ENCODE measurements around the gene HP.
"Not testable (repeated sequence)": the region's sequence is repeated elsewhere in the genome, so short reads cannot be mapped to it uniquely, and the experiment has no call there.

The HP gene

GRCh38 chr16:72054254-72054847, at the start of gene HP:
Gene HP (plus strand): TSS chr16:72054505. CDS start chr16:72054653, 148 bp downstream.
- not testable (repeated sequence) for DNase-seq

GRCh38 chr16:72008065-72008423, 46.3 kb upstream of the HP start:
- DNase-seq, result not testable (repeated sequence)

DNA sequence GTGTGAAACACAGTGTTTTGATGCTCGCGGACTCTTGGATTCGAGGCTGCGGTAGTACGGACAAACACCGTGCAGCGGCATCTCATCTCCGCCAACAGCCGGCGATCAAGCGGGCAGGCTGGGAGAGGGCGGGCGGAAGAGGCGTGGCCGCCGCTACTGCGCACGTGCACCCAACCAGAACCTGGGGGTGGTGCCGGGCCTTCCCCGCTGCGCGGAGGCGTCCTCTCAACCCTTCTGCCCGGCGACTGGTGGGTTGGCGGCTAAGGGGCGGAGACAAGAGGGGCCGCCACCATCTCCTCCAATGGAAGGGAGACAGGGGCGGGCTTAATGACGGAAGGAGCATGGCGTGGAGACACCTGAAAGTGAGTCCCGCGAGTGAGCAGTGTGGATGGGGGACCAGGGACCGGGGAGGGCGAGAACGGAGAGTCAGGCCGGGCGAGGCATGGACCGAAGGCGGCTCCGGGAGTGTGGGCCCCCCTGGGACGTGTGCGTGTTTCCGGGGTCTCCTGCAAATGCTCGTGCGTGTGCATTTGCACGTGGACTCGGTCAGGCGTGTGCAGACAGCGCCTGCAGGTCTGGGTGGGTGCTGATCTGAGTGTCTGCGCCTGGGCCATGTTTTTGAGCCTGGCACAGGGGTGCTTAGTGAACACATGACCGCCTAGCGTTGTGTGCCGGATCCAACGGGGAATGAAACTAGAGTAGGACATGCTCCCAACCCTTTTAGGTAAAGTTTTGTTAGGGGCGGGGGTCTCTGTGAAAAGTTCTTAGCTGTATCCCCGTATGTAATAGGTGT, 45.7 kb upstream of the HP start, which contains the start of gene DHODH:
TSS of gene DHODH (plus strand) at position 321 of the 793 bp plus-strand sequence. CDS start at position 342, 21 bp downstream.
- peak; percentile 98 for DNase-seq

DNA sequence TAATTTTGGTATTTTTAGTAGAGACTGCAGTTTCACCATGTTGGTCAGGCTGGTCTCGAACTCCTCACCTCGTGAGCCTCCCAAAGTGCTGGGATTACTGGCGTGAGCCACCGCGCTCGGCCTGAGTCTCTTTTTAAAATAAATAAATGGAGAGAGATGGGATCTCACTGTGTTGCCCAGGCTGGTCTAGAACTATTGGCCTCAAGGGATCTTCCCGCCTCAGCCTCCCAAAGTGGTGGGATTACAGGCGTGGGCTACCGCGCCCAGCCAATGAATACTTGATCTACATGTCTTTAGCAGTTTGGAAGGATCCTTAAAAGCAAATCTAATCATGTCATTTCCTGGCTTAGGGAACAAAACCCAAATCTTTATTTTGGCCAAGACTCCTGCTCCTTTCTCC, 44.5 kb upstream of the HP start:
- no peak for DNase-seq

DNA sequence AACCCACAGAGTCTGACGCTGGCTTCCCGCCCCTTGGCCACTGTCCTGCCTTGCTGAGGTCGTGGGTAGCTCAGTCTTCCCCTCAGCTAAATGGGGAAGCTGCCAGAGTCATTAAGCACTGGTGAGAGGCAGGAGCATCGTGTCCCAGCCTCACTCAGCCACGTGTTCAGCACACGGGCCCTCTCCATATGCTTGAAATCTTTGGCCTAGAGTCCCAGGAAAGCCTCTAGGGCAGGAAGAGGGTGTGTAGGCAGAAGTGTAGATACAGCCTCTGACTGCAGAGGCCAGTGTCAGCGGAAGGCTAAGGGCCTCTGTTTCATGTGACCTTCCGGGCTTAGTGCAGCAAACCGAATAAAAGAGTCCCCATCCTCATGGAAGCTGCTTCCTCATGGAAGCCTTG, 41.7 kb upstream of the HP start:
- DNase-seq, result no peak

- DNase-seq, result no peak
Observed at GRCh38 chr16:72013389-72013788, 40.9 kb upstream of the HP start.

DNA sequence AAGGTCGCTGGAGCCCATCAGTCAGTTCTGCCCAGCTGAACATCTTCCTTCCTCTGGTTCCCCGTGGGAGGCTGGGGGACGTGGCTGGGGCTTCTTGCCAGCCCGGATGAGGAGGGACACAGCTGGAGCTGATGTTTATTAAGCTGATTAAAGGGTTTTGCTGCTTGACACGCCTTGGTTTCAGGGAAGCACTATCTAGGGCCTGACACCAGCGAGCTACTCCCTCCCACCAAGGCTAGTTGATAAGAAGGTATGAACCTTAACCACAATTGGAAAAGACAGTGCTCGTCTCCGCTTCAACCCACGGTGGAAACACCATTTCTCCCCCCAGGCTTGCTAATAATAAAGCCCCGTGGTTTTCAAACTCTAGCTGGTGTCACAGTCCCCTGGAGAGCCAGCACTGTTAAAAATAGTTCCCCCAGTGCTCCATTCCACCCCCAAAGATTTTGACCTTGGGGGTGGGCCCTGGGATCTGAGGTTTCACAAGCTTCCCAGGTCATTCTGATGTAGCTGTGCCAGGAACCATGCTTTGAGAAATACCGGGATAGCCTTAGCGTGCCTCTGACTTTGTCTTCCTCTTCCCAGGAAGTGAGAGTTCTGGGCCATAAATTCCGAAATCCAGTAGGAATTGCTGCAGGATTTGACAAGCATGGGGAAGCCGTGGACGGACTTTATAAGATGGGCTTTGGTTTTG, 40.3 kb upstream of the HP start:
- no peak for DNase-seq

- no peak for DNase-seq
Observed at GRCh38 chr16:72014675-72015074, 39.6 kb upstream of the HP start.

- no peak for DNase-seq
Observed at GRCh38 chr16:72015124-72015523, 39.2 kb upstream of the HP start.

GRCh38 chr16:72018470-72018869, 35.8 kb upstream of the HP start:
- DNase-seq, result no peak

DNA sequence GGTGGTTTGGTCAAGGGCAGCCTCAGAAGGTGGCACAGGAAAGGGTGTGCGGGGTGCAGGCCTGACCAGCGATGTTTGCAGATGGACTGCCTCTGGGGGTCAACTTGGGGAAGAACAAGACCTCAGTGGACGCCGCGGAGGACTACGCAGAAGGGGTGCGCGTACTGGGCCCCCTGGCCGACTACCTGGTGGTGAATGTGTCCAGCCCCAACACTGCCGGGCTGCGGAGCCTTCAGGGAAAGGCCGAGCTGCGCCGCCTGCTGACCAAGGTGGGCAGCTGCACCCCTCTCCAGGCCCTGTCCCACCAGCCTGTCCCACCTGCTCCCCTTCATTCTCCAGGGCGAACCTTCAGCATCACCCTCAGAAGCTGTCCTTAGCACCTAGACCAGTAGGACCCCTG, 33.3 kb upstream of the HP start:
- DNase-seq, result no peak

DNA sequence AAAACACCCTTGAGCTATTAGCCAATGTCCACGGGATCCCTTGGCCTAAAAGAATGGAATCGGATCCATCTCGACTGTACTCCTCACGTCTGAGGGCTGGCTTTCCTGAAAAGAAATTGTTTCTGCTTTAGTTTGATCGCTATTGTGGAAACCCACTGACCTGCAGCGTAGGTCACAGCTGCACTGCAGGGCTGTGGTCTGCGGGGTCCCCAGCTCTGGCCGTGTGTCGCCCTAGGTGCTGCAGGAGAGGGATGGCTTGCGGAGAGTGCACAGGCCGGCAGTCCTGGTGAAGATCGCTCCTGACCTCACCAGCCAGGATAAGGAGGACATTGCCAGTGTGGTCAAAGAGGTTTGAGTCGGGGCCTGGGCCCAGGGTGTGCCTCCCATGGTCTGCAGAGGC, 32.2 kb upstream of the HP start:
- no peak for DNase-seq

- no peak for DNase-seq
Observed at GRCh38 chr16:72023962-72024361, 30.3 kb upstream of the HP start.

DNA sequence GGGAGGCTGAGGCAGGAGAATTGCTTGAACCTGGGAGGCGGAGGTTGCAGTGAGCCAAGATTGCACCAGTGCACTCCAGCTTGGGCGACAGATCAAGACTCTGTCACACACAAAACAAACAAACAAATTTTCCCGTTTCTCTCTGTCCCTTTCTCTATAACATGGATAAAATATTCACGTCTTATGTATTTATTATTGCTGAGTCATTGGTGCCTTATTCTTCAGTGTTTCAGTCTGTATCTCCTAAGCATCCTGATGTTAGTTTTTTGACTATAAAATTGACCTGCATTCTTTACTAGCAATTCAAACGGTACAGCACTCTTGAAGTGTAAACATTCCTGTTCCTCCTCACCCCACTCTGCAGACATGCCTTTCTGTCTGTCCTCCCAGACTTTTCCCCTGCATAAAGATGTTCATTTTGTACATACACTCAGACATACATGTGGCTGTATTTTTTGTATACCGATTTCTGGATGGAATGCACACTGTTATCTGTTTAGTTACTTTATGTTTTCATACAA, 29.4 kb upstream of the HP start:
- DNase-seq, result no peak

DNA sequence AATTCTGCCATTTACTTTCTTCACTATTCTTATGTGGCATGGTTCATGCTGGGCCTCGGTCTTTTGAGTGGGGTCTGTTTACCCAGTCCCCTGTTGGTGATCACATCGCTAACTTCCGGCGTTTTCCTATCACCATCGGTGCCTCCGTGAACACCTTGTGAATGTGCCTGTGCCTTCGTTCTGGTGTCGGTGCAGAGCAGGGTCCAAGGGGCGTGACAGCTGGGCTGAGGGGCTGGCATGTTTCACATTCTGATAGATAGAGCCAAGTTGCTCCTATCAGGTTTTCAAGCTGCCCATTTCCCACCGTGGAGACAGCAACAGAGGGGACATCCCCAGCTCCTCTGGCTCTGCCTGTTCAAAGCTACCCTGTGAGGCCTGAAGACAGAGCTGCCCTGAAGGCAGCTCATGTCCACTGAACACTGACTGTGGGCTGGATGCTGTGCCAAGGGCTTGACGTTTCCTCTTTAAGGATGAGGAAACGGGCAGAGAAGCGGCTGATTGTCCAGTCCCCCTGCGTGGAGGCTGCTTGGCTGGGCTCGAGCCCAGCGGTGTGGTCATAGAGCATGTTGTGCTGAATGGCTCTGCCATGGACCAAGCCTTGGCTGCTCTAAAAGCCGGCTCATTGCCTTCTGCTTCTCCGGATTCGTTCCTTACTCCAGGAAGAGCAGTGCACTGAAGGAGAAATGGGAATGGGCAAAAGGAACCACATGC, 28.7 kb upstream of the HP start:
- DNase-seq, result no peak

- DNase-seq, result no peak
Observed at GRCh38 chr16:72027669-72028378, 26.5 kb upstream of the HP start.

GRCh38 chr16:72029567-72030271, 24.6 kb upstream of the HP start:
- no peak for DNase-seq

GRCh38 chr16:72033437-72033836, 20.9 kb upstream of the HP start:
- no peak for DNase-seq

GRCh38 chr16:72036098-72036497, 18.2 kb upstream of the HP start:
- no peak for DNase-seq

DNA sequence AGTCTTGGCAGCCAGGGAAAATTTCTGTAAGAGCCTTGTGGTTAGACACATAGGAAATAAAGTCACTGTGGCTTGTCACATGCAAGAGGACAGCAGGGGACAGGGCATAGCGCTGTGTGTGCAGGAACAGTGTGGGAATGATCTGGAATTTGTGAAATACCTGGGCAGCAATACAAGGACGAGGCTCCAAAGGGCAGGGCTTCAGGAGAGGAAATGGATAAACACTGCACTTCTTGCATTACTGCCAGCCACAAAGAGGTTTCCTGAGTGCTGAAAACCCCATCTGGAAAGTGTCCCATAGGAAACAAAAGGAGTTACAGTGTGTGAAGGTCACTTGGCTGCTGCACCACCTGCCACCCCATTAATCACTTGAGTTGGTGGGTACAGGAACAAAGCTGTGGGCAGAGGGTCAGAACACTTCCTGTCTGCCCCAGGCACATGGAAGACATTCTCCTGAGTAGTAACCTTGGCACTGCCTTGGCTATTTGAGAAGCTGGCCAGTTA, 12.1 kb upstream of the HP start:
- no peak for DNase-seq

- no peak for DNase-seq
Observed at GRCh38 chr16:72043058-72043457, 11.2 kb upstream of the HP start.

- DNase-seq, result no peak
Observed at GRCh38 chr16:72043539-72043938, 10.8 kb upstream of the HP start.
